HG03039 (cell line): ENCODE measurements around the gene RAVER1.

Experiments used
- ATAC-seq: cut with Tn5 transposase; IDR thresholded peaks from one replicate; pipeline ENCODE4 v1.9.1; 2021; ENCODE audit warnings: mild to moderate bottlenecking, moderate library complexity; ENCODE audit not compliant: unreplicated experiment

The RAVER1 gene

GRCh38 chr19:10318807-10319682, 14.3 kb downstream of the RAVER1 start:
- no peak for ATAC-seq

- ATAC-seq, result no peak
Observed at GRCh38 chr19:10317857-10318462, 15.4 kb downstream of the RAVER1 start.

DNA sequence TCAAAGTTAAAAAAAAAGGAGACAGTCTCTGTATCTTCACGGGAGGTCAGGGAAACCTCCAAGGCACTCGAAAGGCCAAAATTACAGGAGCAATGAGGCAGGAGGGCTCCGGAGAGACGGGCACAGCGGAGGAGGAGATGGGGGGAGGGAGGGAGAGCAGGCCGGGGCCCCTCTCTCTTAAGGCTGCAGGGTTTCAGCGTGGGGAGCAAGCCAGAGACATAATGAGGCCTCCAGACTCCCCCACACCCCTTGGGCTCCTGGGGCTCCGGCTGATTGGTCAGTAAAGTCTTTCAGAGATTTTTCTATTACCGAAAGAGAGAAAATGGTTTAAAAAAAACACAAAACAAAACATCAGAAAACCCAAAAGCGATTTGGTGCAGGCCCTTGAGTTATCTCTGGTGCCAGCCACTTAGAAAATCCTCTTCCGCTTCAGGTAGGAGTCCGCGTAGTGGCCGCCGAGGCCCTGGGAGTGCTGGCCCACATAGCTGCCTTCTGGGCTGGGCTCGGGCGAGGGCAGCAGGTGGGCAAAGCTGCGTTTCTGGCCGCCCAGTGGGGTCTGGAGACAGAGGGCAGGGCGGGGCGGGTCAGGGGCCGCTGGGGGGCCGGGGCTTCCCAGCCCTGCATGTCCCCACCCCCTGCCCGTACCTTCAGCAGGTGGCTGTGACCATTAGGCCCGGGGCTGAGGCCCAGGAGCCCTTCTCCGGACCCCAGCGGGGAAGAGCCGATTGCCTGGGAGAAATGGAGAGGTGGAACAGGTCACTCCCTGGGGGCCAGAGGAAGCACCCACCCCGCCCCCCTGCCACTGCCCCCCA, 16.1 kb downstream of the RAVER1 start:
- ATAC-seq, result no peak

GRCh38 chr19:10316229-10317044, 16.9 kb downstream of the RAVER1 start:
- no peak for ATAC-seq

- ATAC-seq, result no peak
Observed at GRCh38 chr19:10315335-10316214, 17.8 kb downstream of the RAVER1 start, which contains the start of gene FDX2. Gene FDX2, minus strand, starts transcription at chr19:10316015. Its CDS starts 19 bp downstream, at chr19:10315996.

DNA sequence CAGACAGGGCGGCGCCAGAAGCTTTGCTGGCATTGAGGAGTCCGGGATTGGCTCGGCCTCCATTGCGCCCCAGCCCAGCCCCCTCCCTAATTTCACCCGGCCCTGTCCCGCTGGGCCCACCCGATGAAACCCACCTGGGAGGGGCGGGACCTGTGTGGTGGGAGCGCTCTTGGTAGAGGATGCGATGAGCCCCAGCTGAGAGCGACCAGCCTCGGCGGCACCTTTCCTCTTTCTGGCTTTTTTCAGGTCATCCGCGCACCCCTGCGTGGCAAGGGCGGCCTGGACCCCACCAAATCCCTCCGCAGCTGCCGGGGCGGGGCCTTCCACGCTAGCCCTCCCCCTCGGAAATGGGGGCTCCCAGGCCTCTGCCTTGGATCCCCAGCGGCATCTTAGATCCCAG, 23.9 kb downstream of the RAVER1 start, which contains the start of gene ZGLP1:
TSS of gene ZGLP1 (minus strand) at position 393 of the 400 bp plus-strand sequence.
- ATAC-seq, result no peak

DNA sequence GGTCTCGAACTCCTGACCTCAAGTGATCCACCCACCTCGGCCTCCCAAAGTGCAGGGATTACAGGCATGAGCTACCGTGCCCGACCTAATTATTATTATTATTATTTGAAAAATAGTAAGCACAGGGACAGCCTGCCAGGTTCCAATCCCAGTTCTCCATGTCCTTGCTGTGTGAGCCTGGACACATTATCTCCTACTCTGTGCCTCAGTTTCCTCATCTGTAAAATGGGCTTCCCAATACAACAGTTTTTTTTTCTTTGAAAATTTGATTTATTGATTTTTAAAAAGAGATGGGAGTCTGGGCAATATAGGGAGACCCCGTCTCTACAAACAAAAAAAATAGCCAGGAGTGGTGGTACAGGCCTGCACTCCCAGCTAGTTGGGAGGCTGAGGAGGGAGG, 27.0 kb downstream of the RAVER1 start:
- ATAC-seq, result no peak

GRCh38 chr19:10305139-10305806, 28.1 kb downstream of the RAVER1 start:
- ATAC-seq, result no peak

GRCh38 chr19:10299545-10300458, 33.5 kb downstream of the RAVER1 start:
- no peak for ATAC-seq

DNA sequence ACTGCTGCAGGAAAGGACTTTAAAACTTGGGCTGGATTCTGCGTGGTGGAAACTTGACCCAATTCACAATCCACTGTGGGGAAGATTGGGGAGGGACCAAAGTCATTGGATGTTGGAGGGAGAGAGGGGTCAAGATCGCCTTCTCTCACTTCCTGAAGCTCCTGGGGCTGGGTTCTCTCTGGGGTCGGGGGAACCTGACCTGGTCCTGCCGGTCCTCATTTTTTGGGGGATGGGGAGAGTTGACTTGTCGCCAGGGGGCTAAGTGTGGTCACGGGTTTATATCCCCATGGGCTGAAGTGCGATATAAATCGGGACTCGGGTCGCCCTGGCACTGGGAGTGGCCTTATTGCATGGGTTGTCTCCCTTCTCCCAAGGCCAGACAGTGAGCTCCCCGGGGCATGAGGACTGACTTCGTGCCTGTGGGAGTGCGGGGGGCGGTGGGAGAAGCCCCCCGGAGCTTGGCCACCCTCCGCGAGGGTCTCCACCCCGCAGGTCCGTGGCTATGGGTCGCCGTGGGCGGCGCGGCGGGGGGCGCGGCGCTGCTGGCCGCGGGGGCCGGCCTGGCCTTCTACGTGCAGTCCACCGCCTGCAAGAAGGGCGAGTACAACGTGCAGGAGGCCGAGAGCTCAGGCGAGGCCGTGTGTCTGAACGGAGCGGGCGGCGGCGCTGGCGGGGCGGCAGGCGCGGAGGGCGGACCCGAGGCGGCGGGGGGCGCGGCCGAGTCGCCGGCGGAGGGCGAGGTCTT, 37.3 kb downstream of the RAVER1 start:
- ATAC-seq, result no peak

- ATAC-seq, result no peak
Observed at GRCh38 chr19:10295305-10295846, 38.0 kb downstream of the RAVER1 start.

DNA sequence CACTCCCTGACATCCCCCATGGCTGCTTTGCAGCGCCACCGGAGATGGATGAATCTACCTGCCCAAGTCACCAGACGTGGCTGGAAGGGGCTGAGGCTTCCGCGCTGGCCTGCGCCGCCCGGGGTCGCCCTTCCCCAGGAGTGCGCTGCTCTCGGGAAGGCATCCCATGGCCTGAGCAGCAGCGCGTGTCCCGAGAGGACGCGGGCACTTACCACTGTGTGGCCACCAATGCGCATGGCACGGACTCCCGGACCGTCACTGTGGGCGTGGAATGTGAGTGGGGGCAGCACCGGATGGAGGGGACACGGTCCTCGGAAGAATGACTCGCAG, 39.0 kb downstream of the RAVER1 start:
- ATAC-seq, result no peak

- ATAC-seq, result no peak
Observed at GRCh38 chr19:10293637-10294367, 39.5 kb downstream of the RAVER1 start.

DNA sequence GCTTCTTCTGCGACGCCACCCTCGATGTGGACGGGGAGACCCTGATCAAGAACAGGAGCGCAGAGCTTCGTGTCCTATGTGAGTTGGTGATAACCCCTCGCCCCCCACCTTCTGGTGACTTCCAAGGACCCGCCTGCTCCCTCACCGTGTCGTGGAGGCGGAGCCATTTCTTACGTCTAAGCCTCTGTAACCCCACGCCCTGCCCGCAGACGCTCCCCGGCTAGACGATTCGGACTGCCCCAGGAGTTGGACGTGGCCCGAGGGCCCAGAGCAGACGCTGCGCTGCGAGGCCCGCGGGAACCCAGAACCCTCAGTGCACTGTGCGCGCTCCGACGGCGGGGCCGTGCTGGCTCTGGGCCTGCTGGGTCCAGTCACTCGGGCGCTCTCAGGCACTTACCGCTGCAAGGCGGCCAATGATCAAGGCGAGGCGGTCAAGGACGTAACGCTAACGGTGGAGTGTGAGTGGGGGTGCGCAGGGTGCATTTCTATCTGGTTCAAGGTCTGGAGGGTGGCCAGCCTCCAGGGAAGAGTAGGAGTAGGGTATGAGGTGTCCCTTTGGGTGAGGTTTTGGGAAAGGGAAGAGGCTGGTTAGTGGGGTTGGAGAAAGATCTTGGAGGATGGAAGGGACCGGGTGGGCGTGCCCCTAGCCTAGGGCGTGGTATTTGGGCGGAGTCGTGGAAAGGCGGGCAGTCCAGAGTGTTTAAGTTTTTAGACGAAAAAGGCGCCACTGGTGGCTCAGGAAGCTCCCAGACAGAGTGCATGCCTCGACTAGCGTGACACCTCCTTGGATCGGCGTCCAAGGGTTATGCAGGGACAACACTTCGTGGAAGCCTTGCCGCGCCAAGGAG, 40.3 kb downstream of the RAVER1 start:
- ATAC-seq, result no peak

GRCh38 chr19:10292206-10292788, 41.0 kb downstream of the RAVER1 start:
- peak; percentile 40 for ATAC-seq
